GM18858 (cell line): ENCODE results near the gene WAC.

Source experiments
- ATAC-seq: cut with Tn5 transposase; IDR thresholded peaks from one replicate; pipeline ENCODE4 v1.9.1; 2021; ENCODE audit not compliant: unreplicated experiment

Gene WAC

GRCh38 chr10:28663576-28664368 is 130.9 kb downstream of the WAC start:
- peak; percentile 87 for ATAC-seq

- no peak for ATAC-seq
These were observed 131.4 kb downstream of the WAC start for GRCh38 chr10:28664369-28664740.

GRCh38 chr10:28666751-28667467 is 134.0 kb downstream of the WAC start:
- no peak for ATAC-seq

GRCh38 chr10:28668363-28669226 is 135.7 kb downstream of the WAC start:
- ATAC-seq: no peak

GRCh38 chr10:28669227-28670173 is 136.6 kb downstream of the WAC start:
- ATAC-seq: no peak
